ENCODE data around the gene UNC13C. TPM values are rescaled to one million over a fixed set of nuclear protein-coding genes. Genes with fewer than 3 reads are reported as not detected.

UNC13C gene
- polyA plus RNA-seq, 1 experiment: not detected

- POLR2A ChIA-PET: no interaction called here
- Histone ChIP-seq H3K27me3 (ENCODE audit: control insufficient read depth, insufficient read depth, low read length) (no peaks in the 10 kb centered on the region), H3K9me3 (ENCODE audit: control insufficient read depth, insufficient read depth, low read length) (peaks cover 3% of the 10 kb centered on the region; the same call in 1 of the 2 replicates), H3K4me3 (ENCODE audit: low read depth, low read length) (no peak overlapping the region), H3K27ac (ENCODE audit: low read depth, low read length) (no peak overlapping the region)
- DNase-seq (ENCODE audit: low read depth, low spot score): no peak
- CTCF ChIA-PET: no interaction called here
- TF ChIP-seq CTCF (IDR thresholded peaks at IDR 0.05; ENCODE audit: low read depth, low read length): no peak
Observed at GRCh38 chr15:54345301-54345700, 367.1 kb downstream of the UNC13C start.

GRCh38 chr15:54345827-54346226 lies 367.6 kb downstream of the UNC13C start:
- Histone ChIP-seq H3K9me3 (ENCODE audit: control insufficient read depth, insufficient read depth, low read length) (peaks cover 3% of the 10 kb centered on the region; the same call in 1 of the 2 replicates), H3K27me3 (ENCODE audit: control insufficient read depth, insufficient read depth, low read length) (no peaks in the 10 kb centered on the region), H3K27ac (ENCODE audit: low read depth, low read length) (no peak overlapping the region), H3K4me3 (ENCODE audit: low read depth, low read length) (no peak overlapping the region)
- no peak for TF ChIP-seq CTCF (IDR thresholded peaks at IDR 0.05; ENCODE audit: low read depth, low read length)
- CTCF ChIA-PET: no interaction called here
- POLR2A ChIA-PET: no interaction called here
- no peak for DNase-seq (ENCODE audit: low read depth, low spot score)

GRCh38 chr15:54347082-54347827 lies 369.0 kb downstream of the UNC13C start:
- Histone ChIP-seq H3K4me3 (ENCODE audit: low read depth, low read length) (no peak overlapping the region), H3K27ac (ENCODE audit: low read depth, low read length) (no peak overlapping the region), H3K27me3 (ENCODE audit: control insufficient read depth, insufficient read depth, low read length) (no peaks in the 10 kb centered on the region), H3K9me3 (ENCODE audit: control insufficient read depth, insufficient read depth, low read length) (peaks cover 3% of the 10 kb centered on the region; the same call in 1 of the 2 replicates)
- no peak for TF ChIP-seq CTCF (IDR thresholded peaks at IDR 0.05; ENCODE audit: low read depth, low read length)
- ChIA-PET POLR2A (no interaction called here), CTCF (no interaction called here)
- DNase-seq (ENCODE audit: low read depth, low spot score): no peak

- ChIA-PET POLR2A (no interaction called here), CTCF (no interaction called here)
- Histone ChIP-seq H3K4me3 (ENCODE audit: low read depth, low read length) (no peak overlapping the region), H3K9me3 (ENCODE audit: control insufficient read depth, insufficient read depth, low read length) (peaks cover 3% of the 10 kb centered on the region), H3K27me3 (ENCODE audit: control insufficient read depth, insufficient read depth, low read length) (no peaks in the 10 kb centered on the region), H3K27ac (ENCODE audit: low read depth, low read length) (no peak overlapping the region)
- DNase-seq (ENCODE audit: low read depth, low spot score): no peak
- TF ChIP-seq CTCF (IDR thresholded peaks at IDR 0.05; ENCODE audit: low read depth, low read length): no peak
Observed at GRCh38 chr15:54353726-54354125, 375.5 kb downstream of the UNC13C start.

- H3K9me3 ChIP-seq (ENCODE audit: control insufficient read depth, insufficient read depth, low read length): peaks cover 3% of the 10 kb centered on the region
- ChIA-PET CTCF (no interaction called here), POLR2A (no interaction called here)
- no peak for DNase-seq (ENCODE audit: low read depth, low spot score)
- no peak for TF ChIP-seq CTCF (IDR thresholded peaks at IDR 0.05; ENCODE audit: low read depth, low read length)
- H3K27ac ChIP-seq (ENCODE audit: low read depth, low read length): no peak overlapping the region
- H3K4me3 ChIP-seq (ENCODE audit: low read depth, low read length): no peak overlapping the region
- no peaks in the 10 kb centered on the region for H3K27me3 ChIP-seq (ENCODE audit: control insufficient read depth, insufficient read depth, low read length)
Observed at GRCh38 chr15:54354341-54354740, 376.1 kb downstream of the UNC13C start.
